Measurements from ENCODE around the gene ORAI1. TPM values are rescaled to one million over a fixed set of nuclear protein-coding genes. Genes with fewer than 3 reads are reported as not detected.
"Not testable (repeated sequence)": the region's sequence is repeated elsewhere in the genome, so short reads cannot be mapped to it uniquely, and the experiment has no call there.

ORAI1 gene
- total RNA-seq, 2 experiments from 2014 or later, result 21.1 to 21.8 TPM

GRCh38 chr12:121678305-121678704 is 52.0 kb downstream of the ORAI1 start:
- Mint-ChIP-seq H3K9me3 (no peaks in the 10 kb centered on the region), H3K36me3 (ENCODE audit: low read depth) (no peaks in the 10 kb centered on the region), H3K4me3 (no peak overlapping the region), H3K27me3 (ENCODE audit: low read depth) (no peaks in the 10 kb centered on the region), H3K27ac (no peak overlapping the region), H3K4me1 (ENCODE audit: low read depth) (peaks cover 14% of the 10 kb centered on the region)
- no peak for DNase-seq
- intact Hi-C loops (cut with micrococcal nuclease), result no loop called here
- CTCF ChIA-PET, result interaction anchor here (0.7 kb wide), 1 partner anchor 175 kb away, joined by 4 read pairs; no protein-coding TSS in a partner anchor

- H3K27me3 Mint-ChIP-seq (ENCODE audit: low read depth), result no peaks in the 10 kb centered on the region
- H3K4me3 Mint-ChIP-seq, result no peak overlapping the region
- H3K4me1 Mint-ChIP-seq (ENCODE audit: low read depth), result peaks cover 9% of the 10 kb centered on the region
- H3K9me3 Mint-ChIP-seq, result no peaks in the 10 kb centered on the region
- no peak for DNase-seq
- intact Hi-C loops (cut with micrococcal nuclease), result no loop called here
- H3K36me3 Mint-ChIP-seq (ENCODE audit: low read depth), result no peaks in the 10 kb centered on the region
- no peak overlapping the region for H3K27ac Mint-ChIP-seq
- CTCF ChIA-PET, result interaction anchor here (0.5 to 2.2 kb wide), 5 partner anchors 49 to 176 kb away, joined by 3 to 15 read pairs (median 4); no protein-coding TSS in a partner anchor
Measured at GRCh38 chr12:121678716-121679300, 52.5 kb downstream of the ORAI1 start.

- CTCF ChIA-PET, result interaction anchor here (0.5 to 3.5 kb wide), 7 partner anchors 10 to 245 kb away, joined by 3 to 15 read pairs (median 3); partner anchors contain the start of gene MORN3
- H3K4me1 Mint-ChIP-seq (ENCODE audit: low read depth); H3K36me3 Mint-ChIP-seq (ENCODE audit: low read depth); H3K27ac Mint-ChIP-seq; DNase-seq; H3K9me3 Mint-ChIP-seq; H3K27me3 Mint-ChIP-seq (ENCODE audit: low read depth); H3K4me3 Mint-ChIP-seq: not testable (repeated sequence)
- intact Hi-C loops (cut with micrococcal nuclease), result loop anchor here (10.0 kb wide), 1 partner anchor 215 kb away; no protein-coding TSS in a partner anchor
Measured at GRCh38 chr12:121679661-121680197, 53.4 kb downstream of the ORAI1 start.

- Mint-ChIP-seq H3K27me3 (ENCODE audit: low read depth) (no peaks in the 10 kb centered on the region), H3K27ac (no peak overlapping the region)
- CTCF ChIA-PET, result interaction anchor here (0.6 to 3.3 kb wide), 2 partner anchors 105 to 343 kb away, joined by 3 to 20 read pairs; partner anchors contain the start of gene RHOF
Measured at GRCh38 chr12:121688966-121689365, 62.6 kb downstream of the ORAI1 start.

GRCh38 chr12:121689430-121689829 is 63.1 kb downstream of the ORAI1 start:
- Mint-ChIP-seq H3K4me3 (no peak overlapping the region), H3K36me3 (ENCODE audit: low read depth) (no peaks in the 10 kb centered on the region), H3K27me3 (ENCODE audit: low read depth) (no peaks in the 10 kb centered on the region), H3K9me3 (no peaks in the 10 kb centered on the region), H3K4me1 (ENCODE audit: low read depth) (peaks cover 6% of the 10 kb centered on the region), H3K27ac (no peak overlapping the region)
- CTCF ChIA-PET, result interaction anchor here (0.6 to 3.3 kb wide), 3 partner anchors 89 to 342 kb away, joined by 3 to 20 read pairs (median 4); partner anchors contain the start of gene RHOF
- intact Hi-C loops (cut with micrococcal nuclease), result loop anchor here (10.0 kb wide), 1 partner anchor 225 kb away; no protein-coding TSS in a partner anchor
- DNase-seq, result no peak

More at GRCh38 chr12:121688966-121689365, 62.6 kb downstream of the ORAI1 start:
- H3K4me3 Mint-ChIP-seq, result no peak overlapping the region
- no peaks in the 10 kb centered on the region for H3K36me3 Mint-ChIP-seq (ENCODE audit: low read depth)
- no peaks in the 10 kb centered on the region for H3K9me3 Mint-ChIP-seq
- intact Hi-C loops (cut with micrococcal nuclease), result loop anchor here (10.0 kb wide), 1 partner anchor 224 kb away; no protein-coding TSS in a partner anchor
- H3K4me1 Mint-ChIP-seq (ENCODE audit: low read depth), result peaks cover 6% of the 10 kb centered on the region
- no peak for DNase-seq

Other genes starting within 250 kb of the ORAI1 start
- gene RNF34, start 226.4 kb upstream of the ORAI1 start, total RNA-seq, result 10 to 100 TPM; 54.1 to 57.0 TPM
- gene KDM2B, start 45.5 kb upstream of the ORAI1 start, total RNA-seq, result 10 to 100 TPM; 22.7 to 23.8 TPM
- 1 to 10 TPM; 2.6 to 2.9 TPM for gene MORN3, start 43.1 kb downstream of the ORAI1 start, total RNA-seq
- gene TMEM120B, start 86.2 kb downstream of the ORAI1 start, total RNA-seq, result 1 to 10 TPM; 5.5 to 6.3 TPM
- gene RHOF, start 167.2 kb downstream of the ORAI1 start, total RNA-seq, result 10 to 100 TPM; 64.4 to 67.5 TPM
- 1 to 10 TPM; 8.2 to 8.3 TPM for gene SETD1B, start 177.5 kb downstream of the ORAI1 start, total RNA-seq
- gene HPD, start 232.3 kb downstream of the ORAI1 start, total RNA-seq, result not detected

Data from activated naive CD4-positive, alpha-beta T cell treated with anti-CD3 and anti-CD28 coated beads for 36 hours (primary cell).